Jurkat, Clone E6-1 (cell line): ENCODE results near the gene SNAPC5.
"Not testable (repeated sequence)": the region's sequence is repeated elsewhere in the genome, so short reads cannot be mapped to it uniquely, and the experiment has no call there.

Experiments used
- DNase-seq: peaks from one replicate; pipeline ENCODE4 v3.0.0-alpha.2; 2011; ENCODE audit warnings: low read depth, low spot score
- H3K4me3 ChIP-seq: 2 replicates; pipeline ENCODE4 v1.5.1; 2011; ENCODE audit warnings: mild to moderate bottlenecking, low read length, control low read depth, moderate library complexity

The SNAPC5 gene

DNA sequence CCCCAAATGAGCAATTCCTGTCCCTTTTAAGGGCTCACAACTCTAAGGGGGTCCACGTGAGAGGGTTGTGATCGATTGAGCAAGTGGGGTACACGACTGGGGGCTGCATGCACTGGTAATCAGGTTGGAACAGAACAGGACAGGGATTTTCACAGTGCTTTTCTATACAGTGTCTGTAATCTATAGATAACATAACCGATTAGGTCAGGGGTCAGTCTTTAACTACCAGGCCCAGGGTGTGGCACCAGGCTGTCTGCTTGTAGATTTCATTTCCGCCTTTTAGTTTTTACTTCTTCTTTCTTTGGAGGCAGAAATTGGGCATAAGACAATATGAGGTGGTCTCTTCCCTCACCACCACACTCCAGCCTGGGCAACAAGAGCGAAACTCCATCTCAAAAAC, 32.3 kb downstream of the SNAPC5 start:
- not testable (repeated sequence) for H3K4me3 ChIP-seq, DNase-seq

DNA sequence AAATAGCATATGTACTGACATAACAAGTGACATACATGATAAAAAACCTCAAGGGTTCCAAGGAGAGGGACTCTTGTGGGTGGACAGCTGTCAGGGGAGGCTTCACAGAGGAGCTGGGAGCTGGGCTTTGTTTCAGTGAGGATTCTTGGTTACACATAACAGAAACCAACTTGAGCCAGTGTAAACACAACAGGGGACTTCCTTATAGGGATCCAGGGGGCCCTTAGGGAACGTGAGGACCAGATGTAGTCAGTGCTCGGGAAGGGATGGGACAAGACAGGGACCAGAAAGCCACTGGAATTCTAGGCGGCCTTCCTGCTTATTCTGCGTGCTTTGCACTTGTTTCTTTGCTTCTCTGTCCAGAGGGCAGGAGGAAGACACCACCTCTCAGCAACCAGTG, 34.9 kb downstream of the SNAPC5 start:
- no peak for DNase-seq
- H3K4me3 ChIP-seq: no peak overlapping the region

DNA sequence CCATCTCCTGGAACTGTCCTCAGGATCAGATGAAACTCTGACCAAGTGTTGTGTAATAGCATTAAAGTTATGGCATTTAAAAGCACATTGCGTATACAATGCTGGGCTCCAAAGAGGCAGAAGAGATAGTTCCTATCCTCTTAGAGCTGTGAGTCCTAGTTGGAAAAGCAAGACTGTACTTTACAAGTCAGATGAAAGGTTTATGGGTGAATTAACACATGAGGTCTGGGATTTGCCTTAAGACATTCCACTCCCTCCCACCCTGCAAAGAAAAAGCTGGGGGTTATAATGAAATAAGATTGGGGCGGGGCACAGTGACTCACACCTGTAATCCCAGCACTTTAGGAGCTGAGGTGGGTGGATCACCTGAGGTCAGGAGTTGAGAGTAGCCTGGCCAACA, 35.6 kb downstream of the SNAPC5 start:
- no peak for DNase-seq

DNA sequence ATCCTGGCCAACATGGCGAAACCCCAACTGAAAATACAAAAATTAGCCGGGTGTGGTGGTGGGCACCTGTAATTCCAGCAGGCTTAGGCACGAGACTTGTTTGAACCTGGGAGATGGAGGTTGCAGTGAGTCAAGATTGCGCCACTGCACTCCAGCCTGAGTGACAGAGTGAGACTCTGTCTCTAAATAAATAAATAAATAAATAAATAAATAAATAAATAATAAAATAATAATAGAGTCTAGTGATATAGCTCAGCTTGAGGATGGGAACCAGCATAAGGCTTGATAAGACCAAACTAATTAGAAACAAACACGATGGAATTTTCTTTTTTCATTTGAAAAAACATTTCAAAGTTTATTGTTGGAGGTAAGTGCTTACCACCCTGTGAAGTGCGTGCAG, 36.3 kb downstream of the SNAPC5 start:
- not testable (repeated sequence) for DNase-seq, H3K4me3 ChIP-seq

More for the DNA sequence above, 35.6 kb downstream of the SNAPC5 start:
- H3K4me3 ChIP-seq: no peak overlapping the region

DNA sequence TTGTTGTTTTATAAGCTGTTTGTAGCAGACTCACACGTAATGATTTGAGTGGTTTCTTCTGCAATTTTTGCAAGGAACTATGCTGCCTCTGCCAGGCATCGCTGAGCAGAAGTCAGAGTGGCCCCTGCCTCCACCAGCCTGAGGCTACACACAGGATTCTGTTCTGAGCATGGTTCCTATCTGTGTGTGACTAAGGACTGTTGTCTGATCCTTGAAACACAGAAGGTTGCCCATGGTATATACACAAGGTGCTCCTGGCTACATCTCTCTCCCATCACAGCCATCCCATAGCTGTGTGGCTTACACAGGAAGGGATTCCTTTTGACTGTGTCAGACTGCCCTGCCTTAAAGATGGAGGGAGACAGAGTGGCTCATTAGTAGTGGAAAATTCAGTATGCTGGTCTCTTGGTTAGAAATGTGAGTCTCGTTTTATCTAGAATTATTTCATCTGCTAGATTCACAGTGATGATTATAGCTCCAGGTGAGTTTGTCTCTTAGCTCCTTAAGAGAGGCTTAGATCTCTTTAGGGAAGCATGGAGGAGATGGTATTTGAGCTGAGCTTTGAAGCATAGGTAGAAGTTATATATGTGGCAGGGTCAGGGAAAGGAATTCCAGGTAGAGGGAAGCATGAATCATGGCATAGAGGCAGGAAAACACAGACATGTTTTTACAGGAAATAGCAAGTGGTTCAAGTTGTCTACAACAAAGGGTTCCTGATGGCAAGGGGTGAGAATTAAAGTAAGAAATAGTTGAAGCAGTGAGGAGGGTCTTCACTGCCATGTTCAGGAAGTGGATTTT, 37.5 kb downstream of the SNAPC5 start:
- no peak overlapping the region for H3K4me3 ChIP-seq

DNA sequence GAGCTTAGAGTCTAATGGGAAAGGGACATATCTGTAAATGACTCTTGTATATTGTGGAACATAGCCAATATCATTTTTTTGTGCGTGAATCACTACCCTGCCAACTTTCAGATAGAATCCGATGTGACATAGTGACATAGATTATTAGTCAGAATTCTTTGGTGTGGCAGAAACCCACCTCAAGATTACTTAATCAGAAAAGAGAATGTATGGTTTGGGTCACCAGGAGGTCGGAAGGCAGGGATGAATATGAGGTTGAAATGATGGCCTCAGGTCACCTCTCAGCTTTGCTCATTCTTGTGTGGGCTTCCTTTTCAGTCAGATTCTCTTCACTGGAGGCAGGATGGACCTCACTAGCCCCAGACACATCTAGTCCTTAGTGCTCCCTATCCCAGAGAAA, 41.4 kb downstream of the SNAPC5 start:
- H3K4me3 ChIP-seq: no peak overlapping the region
- no peak for DNase-seq

More for the DNA sequence above, 37.5 kb downstream of the SNAPC5 start:
- DNase-seq: no peak

DNA sequence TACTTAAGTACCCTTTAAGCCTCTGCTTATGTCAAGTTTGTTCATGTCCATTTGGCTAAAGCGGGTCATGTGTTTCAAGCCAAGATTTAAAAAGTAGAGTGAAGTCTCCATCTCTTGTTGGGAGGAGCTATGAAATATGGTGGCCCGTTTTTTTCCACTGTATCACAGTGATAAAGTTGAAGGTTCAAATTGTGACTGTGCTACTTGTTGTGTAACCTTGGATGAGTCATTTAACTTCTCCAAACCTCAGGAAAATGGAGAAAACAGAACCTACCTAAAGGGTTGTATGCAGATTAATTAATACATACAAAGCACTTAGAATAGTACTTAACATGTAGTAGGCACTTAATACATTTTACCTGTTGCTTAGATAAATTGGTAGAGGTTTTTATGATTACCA, 43.4 kb downstream of the SNAPC5 start:
- no peak overlapping the region for H3K4me3 ChIP-seq
- no peak for DNase-seq

DNA sequence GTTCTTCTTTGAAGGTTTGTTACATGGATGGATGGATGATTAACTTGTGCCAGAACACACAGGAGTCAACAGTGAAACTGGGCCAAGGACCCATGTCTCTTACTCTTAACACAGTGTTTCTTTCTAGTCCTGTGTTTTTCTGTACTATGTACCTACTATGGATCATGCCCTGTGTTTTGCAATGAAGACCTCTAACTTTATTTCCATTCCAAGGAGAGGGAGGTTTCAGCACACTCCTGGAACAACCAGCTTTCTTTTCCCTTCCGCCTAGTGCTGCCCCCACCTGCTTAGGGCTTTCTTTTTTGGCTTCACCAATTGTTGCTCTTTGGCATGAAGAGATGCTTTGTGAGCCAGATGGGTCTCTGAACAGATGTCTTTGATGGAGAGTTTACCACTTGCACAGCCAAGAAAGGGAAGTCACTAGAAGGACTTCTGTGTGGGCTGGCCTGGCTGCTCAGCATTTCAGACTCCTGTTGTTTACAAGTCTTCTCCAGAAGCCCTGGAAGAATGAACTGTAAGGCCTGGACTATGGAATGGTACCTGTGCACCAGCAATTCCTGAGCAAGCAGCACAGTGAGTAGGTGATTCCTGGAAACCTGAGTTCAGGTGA, 44.5 kb downstream of the SNAPC5 start:
- H3K4me3 ChIP-seq: no peak overlapping the region
- no peak for DNase-seq

DNA sequence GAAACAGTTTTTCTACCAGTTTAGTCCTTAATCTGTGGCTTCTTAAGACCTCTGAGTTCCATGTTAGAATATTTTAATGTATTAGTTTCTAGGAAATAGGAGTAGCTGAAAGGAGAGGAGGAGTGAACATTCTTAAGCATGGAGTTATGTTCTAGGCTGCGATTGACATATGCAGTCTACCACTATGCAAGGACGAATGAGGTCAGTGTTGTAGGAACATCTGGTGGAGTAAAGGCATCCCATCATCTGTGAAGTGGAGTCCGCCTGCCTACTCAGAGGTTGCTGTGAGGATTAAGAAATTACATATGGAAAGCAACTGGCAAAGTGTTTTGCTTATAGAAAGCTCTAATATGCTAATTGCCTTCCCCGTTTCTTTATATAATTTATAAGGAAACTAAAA, 45.1 kb downstream of the SNAPC5 start:
- no peak for DNase-seq
- no peak overlapping the region for H3K4me3 ChIP-seq
